Esophagus squamous epithelium (tissue), 5 donors: ENCODE results near the gene PRPF40B. TPM values are rescaled to one million over a fixed set of nuclear protein-coding genes. Genes with fewer than 3 reads are reported as not detected.

Experiments used
- DNase-seq: peaks from one replicate; lab custom pipeline; 2025; lab: John Stamatoyannopoulos, UW
- H3K27ac ChIP-seq, 4 donors: fragments of 200-600 bp; sonication (generic); one replicate each; pipeline ENCODE4 v1.5.1; 2016 to 2019; ENCODE audit warnings: mild to moderate bottlenecking in 1 of 4
- H3K27me3 ChIP-seq, 4 donors: fragments of 200-600 bp; sonication (generic); 1 replicate in 3 of 4; 2 replicates in 1 of 4; pipeline versions ENCODE4 v1.5.1 to v1.6.0; 2017 to 2021; ENCODE audit warnings: antibody characterized with exemption in 1 of 4
- H3K36me3 ChIP-seq, 3 donors: fragments of 200-600 bp; sonication (generic); one replicate each; pipeline ENCODE4 v1.5.1; 2016 to 2019
- H3K4me1 ChIP-seq, 3 donors: fragments of 200-600 bp; sonication (generic); one replicate each; pipeline ENCODE4 v1.5.1; 2017 to 2019
- H3K4me3 ChIP-seq, 4 donors: fragments of 200-600 bp; sonication (generic); 1 replicate in 3 of 4; 2 replicates in 1 of 4; pipeline ENCODE4 v1.5.1; 2016 to 2019; ENCODE audit warnings: mild to moderate bottlenecking in 2 of 4, moderate library complexity in 1 of 4
- H3K9me3 ChIP-seq, 3 donors: fragments of 200-600 bp; sonication (generic); one replicate each; pipeline ENCODE4 v1.5.1; 2016 to 2019
- CTCF ChIP-seq, 6 experiments: fragments of 450-650 bp in 4 of 6; fragments of 200-600 bp in 2 of 6; sonication (generic) in 2 of 6; IDR thresholded peaks; one replicate each; pipeline ENCODE4 v1.5.1; 2016 to 2019; ENCODE audit warnings: antibody characterized with exemption in 6 of 6, mild to moderate bottlenecking in 4 of 6, moderate library complexity in 4 of 6
- POLR2A ChIP-seq, 4 donors: fragments of 450-650 bp; IDR thresholded peaks; one replicate each; pipeline ENCODE4 v1.6.1; 2017; ENCODE audit warnings: antibody characterized with exemption in 4 of 4, mild to moderate bottlenecking in 4 of 4, moderate library complexity in 3 of 4
- WGBS, 2 donors: methylation state at CpG; one replicate each; pipeline ENCODE4 v1.1.5; 2018; 5-methylcytosine and 5-hydroxymethylcytosine counted together
- intact Hi-C: fragments of 100-400 bp; cut with DNase I; formaldehyde crosslinking; loops from one replicate; pipeline ENCODE4 v1.15.0; 2022
- total RNA-seq, 4 donors: library from RNA; depleted of rRNA; stranded (reverse); fragments of >200 nt; gene quantifications; one replicate each; pipeline ENCODE4 v1.1.0, GENCODE V29; 2016
- donor health status: DM: yes; HTN: yes; CAD: no.

Gene PRPF40B
- total RNA-seq, 4 donors from 2014 or later, result 5.2 to 14.5 (median 10.2) TPM

GRCh38 chr12:49648712-49649003 lies 25.3 kb downstream of the PRPF40B start:
- H3K36me3 ChIP-seq, result peaks cover 0 to 91% (median 5%) of the 10 kb centered on the region in 3 donors
- no peaks in the 10 kb centered on the region for H3K27me3 ChIP-seq
- no peak for TF ChIP-seq POLR2A (IDR thresholded peaks at IDR 0.05)
- no peak for TF ChIP-seq CTCF (IDR thresholded peaks at IDR 0.05)
- H3K4me3 ChIP-seq, result no peak overlapping the region
- no peak for DNase-seq
- WGBS, 2 donors, result 94 to 100% methylated on average over 1 to 2 of the region's 3 CpGs
- H3K27ac ChIP-seq, result peak overlapping the region in 2 of 4 donors; percentile 39
- no peaks in the 10 kb centered on the region for H3K9me3 ChIP-seq
- peaks cover 0 to 53% (median 18%) of the 10 kb centered on the region in 3 donors for H3K4me1 ChIP-seq
- intact Hi-C loops, result loop anchor here (5.0 kb wide), 1 partner anchor 59 kb away; the partner anchor contains the start of gene FMNL3

GRCh38 chr12:49649445-49649844 lies 26.1 kb downstream of the PRPF40B start:
- Histone ChIP-seq H3K4me1 (peaks cover 0 to 45% (median 12%) of the 10 kb centered on the region in 3 donors), H3K36me3 (peaks cover 0 to 91% (median 6%) of the 10 kb centered on the region in 3 donors), H3K4me3 (no peak overlapping the region), H3K27ac (no peak overlapping the region), H3K27me3 (no peaks in the 10 kb centered on the region), H3K9me3 (no peaks in the 10 kb centered on the region)
- no peak for TF ChIP-seq POLR2A (IDR thresholded peaks at IDR 0.05)
- no peak for TF ChIP-seq CTCF (IDR thresholded peaks at IDR 0.05)
- intact Hi-C loops, result loop anchor here (5.0 kb wide), 1 partner anchor 58 kb away; the partner anchor contains the start of gene FMNL3
- DNase-seq, result no peak
- WGBS, 2 donors, result 90 to 94% methylated on average over 7 to 8 of the region's 11 CpGs

- Histone ChIP-seq H3K27ac (no peak overlapping the region), H3K9me3 (no peaks in the 10 kb centered on the region), H3K4me1 (peaks cover 0 to 41% (median 7%) of the 10 kb centered on the region in 3 donors), H3K4me3 (no peak overlapping the region), H3K36me3 (peaks cover 0 to 94% (median 6%) of the 10 kb centered on the region in 3 donors), H3K27me3 (no peaks in the 10 kb centered on the region)
- TF ChIP-seq POLR2A (IDR thresholded peaks at IDR 0.05) (no peak), CTCF (IDR thresholded peaks at IDR 0.05) (no peak)
- intact Hi-C loops, result loop anchor here (5.0 kb wide), 1 partner anchor 57 kb away; the partner anchor contains the start of gene FMNL3
- WGBS, 2 donors, result 70 to 73% methylated on average over 4 to 5 of the region's 5 CpGs
- DNase-seq, result no peak
These were observed 26.5 kb downstream of the PRPF40B start for GRCh38 chr12:49649892-49650291.

- Histone ChIP-seq H3K36me3 (peaks cover 0 to 94% (median 6%) of the 10 kb centered on the region in 3 donors), H3K27me3 (no peaks in the 10 kb centered on the region), H3K4me3 (no peak overlapping the region), H3K9me3 (no peaks in the 10 kb centered on the region), H3K27ac (no peak overlapping the region), H3K4me1 (peaks cover 0 to 26% (median 6%) of the 10 kb centered on the region in 3 donors)
- 78% methylated on average over 7 of the region's 8 CpGs; no CpG with 5 or more reads in 1 of the 2 donors for WGBS, 2 donors
- no peak for DNase-seq
- TF ChIP-seq CTCF (IDR thresholded peaks at IDR 0.05) (no peak), POLR2A (IDR thresholded peaks at IDR 0.05) (no peak)
- intact Hi-C loops, result no loop called here
These were observed 28.5 kb downstream of the PRPF40B start for GRCh38 chr12:49651855-49652254.

GRCh38 chr12:49652921-49653520 lies 29.7 kb downstream of the PRPF40B start:
- Histone ChIP-seq H3K36me3 (peaks cover under 1 to 97% (median 6%) of the 10 kb centered on the region in 3 donors), H3K27ac (no peak overlapping the region), H3K9me3 (no peaks in the 10 kb centered on the region), H3K4me1 (peaks cover 0 to 14% (median 3%) of the 10 kb centered on the region in 3 donors), H3K4me3 (no peak overlapping the region), H3K27me3 (no peaks in the 10 kb centered on the region)
- 67 to 78% methylated on average over 3 to 4 of the region's 4 CpGs for WGBS, 2 donors
- no peak for TF ChIP-seq POLR2A (IDR thresholded peaks at IDR 0.05)
- TF ChIP-seq CTCF (IDR thresholded peaks at IDR 0.05), result no peak
- no peak for DNase-seq
- intact Hi-C loops, result no loop called here
